H1 (cell line): ENCODE results near the gene SYNDIG1. TPM values are rescaled to one million over a fixed set of nuclear protein-coding genes. Genes with fewer than 3 reads are reported as not detected.

Source experiments
- EGR1 ChIP-seq: IDR thresholded peaks from 2 replicates; pipeline ENCODE4 v1.6.1; 2011; ENCODE audit warnings: low read depth, low read length, borderline replicate concordance
- JUN ChIP-seq: IDR thresholded peaks from 2 replicates; pipeline ENCODE4 v1.6.1; 2011; ENCODE audit warnings: low read depth, mild to moderate bottlenecking, improper control_type of control experiment, low read length
- PHF8 ChIP-seq: fragments of 200-600 bp; sonication (generic); conservative IDR thresholded peaks from 2 replicates; pipeline ENCODE4 v1.7.1; 2012; ENCODE audit warnings: low read depth, mild to moderate bottlenecking, inconsistent platforms, low read length, moderate library complexity
- RBBP5 ChIP-seq: IDR thresholded peaks from 2 replicates; pipeline ENCODE4 v1.7.1; 2012; ENCODE audit warnings: low read depth, mild to moderate bottlenecking, inconsistent platforms, low read length, moderate library complexity, borderline replicate concordance
- RNF2 ChIP-seq: fragments of 200-900, 300-1000 bp; sonication (generic); IDR thresholded peaks from 2 replicates; pipeline ENCODE4 v1.7.1; 2016; ENCODE audit warnings: borderline replicate concordance, low read depth, mild to moderate bottlenecking, antibody characterized with exemption, low read length; ENCODE audit not compliant: poor library complexity, severe bottlenecking; ENCODE audit errors: missing control alignments
- TBP ChIP-seq: IDR thresholded peaks from 2 replicates; pipeline ENCODE4 v1.6.1; 2011; ENCODE audit warnings: low read depth, low read length, improper control_type of control experiment
- polyA plus RNA-seq, 7 experiments: library from polyadenylated mRNA; depleted of rRNA in 3 of 7; stranded (reverse) in 5 of 7; unstranded in 2 of 7; fragments of >200 nt in 5 of 7; fragments of 200-250 nt in 2 of 7; gene quantifications; 1 replicate in 5 of 7; 2 replicates in 1 of 7; 4 replicates in 1 of 7; pipeline versions ENCODE4 v1.2.1 to v1.2.3, GENCODE V29; 2011 to 2013; ENCODE audit warnings: missing spikeins in 2 of 7, mixed read lengths in 2 of 7
- total RNA-seq: library from RNA; stranded (reverse); fragmentation: NEBNext Ultra II Directional; extraction: Animal tissue kit (Norgen Biotek cat#: 25700); gene quantifications from 2 replicates; pipeline ENCODE4 v1.2.1, GENCODE V29; 2021

The SYNDIG1 gene
- total and polyA plus RNA-seq, 2 of the 8 experiments (the other 6 are each of a cell fraction or from before 2014, with no cell fraction given) = 6.5 to 7.8 TPM

GRCh38 chr20:24653306-24653705 lies 183.9 kb downstream of the SYNDIG1 start (continued):
- TF ChIP-seq RBBP5 (no peak), JUN (no peak), EGR1 (no peak), PHF8 (no peak), RNF2 (no peak), TBP (no peak)
